Vagina (tissue), 2 donors: Measurements from ENCODE around the gene CAB39L.

Experiments
- POLR2A ChIP-seq, 2 donors: fragments of 450-650 bp; IDR thresholded peaks; one replicate each; pipeline ENCODE4 v1.6.1; 2017; ENCODE audit warnings: antibody characterized with exemption in 2 of 2, mild to moderate bottlenecking in 2 of 2, moderate library complexity in 2 of 2
- POLR2AphosphoS5 ChIP-seq, 2 donors: sonication (generic); formaldehyde crosslinking; IDR thresholded peaks; one replicate each; pipeline ENCODE4 v1.9.0; 2017; ENCODE audit warnings: antibody characterized with exemption in 2 of 2, mild to moderate bottlenecking in 2 of 2, low read depth in 1 of 2; ENCODE audit not compliant: insufficient read depth in 1 of 2
- TF ChIP-seq, protein P1 (sequence below), 3 experiments: fragments of 450-650 bp in 2 of 3; fragments of 200-600 bp in 1 of 3; sonication (generic) in 1 of 3; IDR thresholded peaks; one replicate each; pipeline ENCODE4 v1.5.1; 2017 to 2019; ENCODE audit warnings: antibody characterized with exemption in 3 of 3, mild to moderate bottlenecking in 2 of 3, moderate library complexity in 2 of 3

- TF ChIP-seq POLR2AphosphoS5 (IDR thresholded peaks at IDR 0.05; ENCODE audit: insufficient read depth in 1 of 2, low read depth in 1 of 2) (no peak), POLR2A (IDR thresholded peaks at IDR 0.05) (no peak)
- TF ChIP-seq, protein P1, sequence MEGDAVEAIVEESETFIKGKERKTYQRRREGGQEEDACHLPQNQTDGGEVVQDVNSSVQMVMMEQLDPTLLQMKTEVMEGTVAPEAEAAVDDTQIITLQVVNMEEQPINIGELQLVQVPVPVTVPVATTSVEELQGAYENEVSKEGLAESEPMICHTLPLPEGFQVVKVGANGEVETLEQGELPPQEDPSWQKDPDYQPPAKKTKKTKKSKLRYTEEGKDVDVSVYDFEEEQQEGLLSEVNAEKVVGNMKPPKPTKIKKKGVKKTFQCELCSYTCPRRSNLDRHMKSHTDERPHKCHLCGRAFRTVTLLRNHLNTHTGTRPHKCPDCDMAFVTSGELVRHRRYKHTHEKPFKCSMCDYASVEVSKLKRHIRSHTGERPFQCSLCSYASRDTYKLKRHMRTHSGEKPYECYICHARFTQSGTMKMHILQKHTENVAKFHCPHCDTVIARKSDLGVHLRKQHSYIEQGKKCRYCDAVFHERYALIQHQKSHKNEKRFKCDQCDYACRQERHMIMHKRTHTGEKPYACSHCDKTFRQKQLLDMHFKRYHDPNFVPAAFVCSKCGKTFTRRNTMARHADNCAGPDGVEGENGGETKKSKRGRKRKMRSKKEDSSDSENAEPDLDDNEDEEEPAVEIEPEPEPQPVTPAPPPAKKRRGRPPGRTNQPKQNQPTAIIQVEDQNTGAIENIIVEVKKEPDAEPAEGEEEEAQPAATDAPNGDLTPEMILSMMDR (IDR thresholded peaks at IDR 0.05): no peak
These were observed 4.3 kb downstream of the CAB39L start for GRCh38 chr13:49439609-49440008.
